CD4-positive, alpha-beta memory T cell (primary cell): ENCODE results near the gene ROBO1. TPM values are rescaled to one million over a fixed set of nuclear protein-coding genes. Genes with fewer than 3 reads are reported as not detected.

ENCODE experiments used
- CTCF ChIA-PET: fragments of 350-600 bp; sonication (Branson Sonifier 250); formaldehyde crosslinking; loops from one replicate; lab custom pipeline; 2021; ENCODE audit warnings: inconsistent platforms; ENCODE audit not compliant: partially characterized antibody; lab: Charles Lee
- POLR2A ChIA-PET: fragments of 350-600 bp; sonication (Branson Sonifier 250); formaldehyde crosslinking; loops from one replicate; lab custom pipeline; 2021; ENCODE audit not compliant: partially characterized antibody; lab: Charles Lee
- DNase-seq, 5 donors: peaks; one replicate each; pipeline versions ENCODE4 v3.0.0 to v3.0.0-alpha.2; 2020 to 2022; ENCODE audit warnings: mixed read lengths in 1 of 5
- H3K27ac ChIP-seq: one replicate; pipeline ENCODE4 v1.7.0; 2013; ENCODE audit warnings: low read depth, low read length
- H3K27me3 ChIP-seq: 2 replicates; pipeline ENCODE4 v1.7.0; 2013; ENCODE audit warnings: mild to moderate bottlenecking, low read length, moderate library complexity; ENCODE audit not compliant: insufficient read depth
- H3K36me3 ChIP-seq: 2 replicates; pipeline ENCODE4 v1.7.0; 2013; ENCODE audit warnings: mild to moderate bottlenecking, low read length, moderate library complexity; ENCODE audit not compliant: insufficient read depth
- H3K4me1 ChIP-seq: 2 replicates; pipeline ENCODE4 v1.7.0; 2013; ENCODE audit warnings: mild to moderate bottlenecking, low read length, moderate library complexity; ENCODE audit not compliant: insufficient read depth
- H3K4me3 ChIP-seq, 2 donors: one replicate each; pipeline ENCODE4 v1.7.0; 2013; ENCODE audit warnings: low read length in 2 of 2, mild to moderate bottlenecking in 1 of 2
- H3K9me3 ChIP-seq, 2 donors: one replicate each; pipeline ENCODE4 v1.7.0; 2013; ENCODE audit warnings: low read length in 2 of 2, control low read depth in 1 of 2; ENCODE audit not compliant: control insufficient read depth in 1 of 2
- H3K27ac Mint-ChIP-seq, 7 donors: one replicate each; pipeline ENCODE4 v1.8.0; 2020 to 2021; ENCODE audit warnings: mixed read lengths in 7 of 7, mild to moderate bottlenecking in 6 of 7, inconsistent platforms in 3 of 7, moderate library complexity in 3 of 7
- H3K27me3 Mint-ChIP-seq, 2 donors: one replicate each; pipeline ENCODE4 v1.8.0; 2020 to 2021; ENCODE audit warnings: mixed read lengths in 2 of 2
- H3K36me3 Mint-ChIP-seq, 2 donors: one replicate each; pipeline ENCODE4 v1.8.0; 2020 to 2021; ENCODE audit warnings: mixed read lengths in 2 of 2, inconsistent platforms in 1 of 2, mild to moderate bottlenecking in 1 of 2
- H3K4me1 Mint-ChIP-seq, 4 donors: one replicate each; pipeline ENCODE4 v1.8.0; 2020 to 2021; ENCODE audit warnings: mixed read lengths in 4 of 4, mild to moderate bottlenecking in 1 of 4
- H3K4me3 Mint-ChIP-seq, 8 donors: one replicate each; pipeline ENCODE4 v1.8.0; 2020 to 2021; ENCODE audit warnings: mixed read lengths in 8 of 8, mild to moderate bottlenecking in 7 of 8, moderate library complexity in 6 of 8, inconsistent platforms in 3 of 8
- H3K9me3 Mint-ChIP-seq, 8 donors: one replicate each; pipeline ENCODE4 v1.8.0; 2020 to 2021; ENCODE audit warnings: mixed read lengths in 8 of 8, mild to moderate bottlenecking in 5 of 8, inconsistent platforms in 3 of 8, moderate library complexity in 1 of 8
- intact Hi-C: fragments of 100-400 bp; cut with micrococcal nuclease; formaldehyde crosslinking; loops from one replicate; pipeline ENCODE4 v1.15.1; 2023
- polyA plus RNA-seq, 2 donors: library from polyadenylated mRNA; unstranded; fragments of 300-500 nt; fragmentation: Illumina TruSeq; gene quantifications; one replicate each; pipeline ENCODE4 v1.2.3, GENCODE V29; 2021
- total RNA-seq, 2 experiments: library from RNA; stranded (reverse); gene quantifications; one replicate each; pipeline ENCODE4 v1.2.3, GENCODE V29; 2021

ROBO1 gene
- total and polyA plus RNA-seq, 4 experiments from 2014 or later, result not detected

DNA sequence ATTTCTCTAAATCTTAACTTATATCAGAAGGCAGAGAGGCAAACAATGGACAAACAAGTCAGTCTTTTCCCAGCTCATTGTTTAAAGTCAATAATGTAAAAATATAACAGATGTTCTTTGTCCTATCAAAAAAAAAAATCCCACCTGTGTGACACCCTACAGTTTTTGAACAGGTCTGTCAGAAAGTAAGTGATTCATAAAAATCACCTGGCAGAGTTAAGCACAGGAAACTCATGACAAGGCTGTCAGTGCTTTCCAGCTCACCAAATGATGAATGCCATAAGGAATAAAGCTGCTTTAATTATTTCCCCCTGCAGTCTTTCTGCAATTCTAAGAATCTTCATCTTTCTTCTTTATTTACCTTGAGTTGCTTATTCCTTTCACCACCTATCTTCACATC lies 30.3 kb downstream of the ROBO1 start:
- Mint-ChIP-seq H3K27ac (no peak overlapping the region), H3K4me1 (no peaks in the 10 kb centered on the region), H3K4me3 (no peak overlapping the region), H3K36me3 (no peaks in the 10 kb centered on the region), H3K9me3 (peaks cover 3 to 46% (median 18%) of the 10 kb centered on the region in 8 donors), H3K27me3 (no peaks in the 10 kb centered on the region)
- Histone ChIP-seq H3K4me3 (no peak overlapping the region), H3K36me3 (no peaks in the 10 kb centered on the region), H3K27me3 (no peaks in the 10 kb centered on the region), H3K9me3 (no peaks in the 10 kb centered on the region), H3K4me1 (no peaks in the 10 kb centered on the region), H3K27ac (no peak overlapping the region)
- intact Hi-C loops, result no loop called here
- ChIA-PET POLR2A (no interaction called here), CTCF (no interaction called here)
- DNase-seq, result no peak

DNA sequence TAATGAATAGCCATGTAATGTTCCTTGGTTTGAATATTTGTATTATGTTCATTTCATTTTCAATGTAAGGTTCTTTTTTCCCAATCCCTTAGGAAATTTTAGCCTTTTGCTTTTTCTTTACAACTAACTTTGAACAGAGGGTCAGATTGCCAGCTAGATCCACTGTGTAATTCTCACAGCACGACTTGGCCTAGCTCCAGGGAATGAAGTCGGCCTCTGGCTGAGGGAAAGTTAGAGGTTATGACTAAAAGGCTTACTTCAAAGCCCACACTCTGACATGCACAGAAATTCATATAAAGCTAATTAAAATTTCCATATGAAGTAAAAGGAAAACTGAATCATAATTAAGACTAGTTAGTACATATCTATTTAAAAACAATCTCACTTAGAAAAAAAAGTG lies 38.7 kb downstream of the ROBO1 start:
- Mint-ChIP-seq H3K4me1 (no peaks in the 10 kb centered on the region), H3K9me3 (peaks cover 4 to 15% (median 9%) of the 10 kb centered on the region in 8 donors), H3K4me3 (no peak overlapping the region), H3K36me3 (no peaks in the 10 kb centered on the region), H3K27me3 (no peaks in the 10 kb centered on the region), H3K27ac (no peak overlapping the region)
- Histone ChIP-seq H3K27ac (no peak overlapping the region), H3K9me3 (peaks cover 0 to 6% of the 10 kb centered on the region in 2 donors), H3K36me3 (no peaks in the 10 kb centered on the region), H3K4me3 (no peak overlapping the region), H3K4me1 (no peaks in the 10 kb centered on the region), H3K27me3 (no peaks in the 10 kb centered on the region)
- intact Hi-C loops, result no loop called here
- ChIA-PET CTCF (interaction anchor here (1.7 kb wide), 1 partner anchor 9 kb away, joined by 4 read pairs; no protein-coding TSS in a partner anchor), POLR2A (no interaction called here)
- no peak for DNase-seq

DNA sequence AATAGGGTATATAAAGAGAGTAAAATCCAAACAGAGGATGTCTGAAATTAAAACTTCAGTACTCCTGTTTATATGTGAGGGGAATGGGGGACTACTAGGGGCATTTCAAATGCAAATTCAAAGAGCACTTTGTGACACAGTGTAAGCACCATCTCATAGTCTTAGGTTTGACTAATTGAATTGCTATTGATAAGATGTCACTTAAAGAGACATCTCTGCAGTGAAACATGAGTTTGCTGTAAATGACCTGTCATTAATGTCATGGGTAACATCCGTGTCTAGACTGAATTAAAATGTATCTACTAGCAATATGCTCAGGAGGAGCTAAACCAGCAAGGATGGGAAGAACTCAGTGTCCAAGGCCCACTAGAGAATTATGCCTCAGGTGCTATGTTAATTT lies 41.0 kb downstream of the ROBO1 start:
- Histone ChIP-seq H3K27ac (no peak overlapping the region), H3K36me3 (no peaks in the 10 kb centered on the region), H3K9me3 (peaks cover 0 to 6% of the 10 kb centered on the region in 2 donors), H3K4me3 (no peak overlapping the region), H3K27me3 (no peaks in the 10 kb centered on the region), H3K4me1 (no peaks in the 10 kb centered on the region)
- Mint-ChIP-seq H3K4me3 (no peak overlapping the region), H3K36me3 (no peaks in the 10 kb centered on the region), H3K4me1 (no peaks in the 10 kb centered on the region), H3K27me3 (no peaks in the 10 kb centered on the region), H3K27ac (no peak overlapping the region), H3K9me3 (peaks cover 0 to 7% (median 1%) of the 10 kb centered on the region in 8 donors)
- intact Hi-C loops, result no loop called here
- DNase-seq, result no peak
- ChIA-PET CTCF (no interaction called here), POLR2A (no interaction called here)

DNA sequence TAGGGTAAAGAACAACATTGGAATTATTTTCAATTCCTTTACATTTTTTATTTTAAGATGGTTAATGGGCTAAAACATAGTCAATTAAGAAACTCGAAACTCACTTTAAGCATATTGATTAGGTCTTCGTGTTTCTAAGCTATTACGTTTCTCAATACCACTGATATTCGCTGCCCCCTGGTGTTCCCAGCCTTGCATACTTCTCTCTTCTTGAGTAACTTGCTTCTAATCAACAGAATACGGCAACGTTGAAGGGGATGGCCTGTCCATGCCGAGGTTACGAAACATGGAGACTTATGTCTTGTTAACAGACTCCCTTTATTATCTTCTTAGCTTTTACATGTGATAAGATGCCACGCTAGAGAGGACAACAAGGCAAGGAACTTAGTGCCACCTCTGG lies 43.6 kb downstream of the ROBO1 start:
- H3K4me3 ChIP-seq, result no peak overlapping the region
- no peak for DNase-seq
- Mint-ChIP-seq H3K27ac (no peak overlapping the region), H3K27me3 (no peaks in the 10 kb centered on the region), H3K4me1 (no peaks in the 10 kb centered on the region), H3K9me3 (peaks cover 0 to 17% (median 2%) of the 10 kb centered on the region in 8 donors), H3K36me3 (no peaks in the 10 kb centered on the region), H3K4me3 (no peak overlapping the region)
- ChIA-PET CTCF (no interaction called here), POLR2A (no interaction called here)
- H3K9me3 ChIP-seq, result peaks cover 0 to 6% of the 10 kb centered on the region in 2 donors
- H3K4me1 ChIP-seq, result no peaks in the 10 kb centered on the region
- no peaks in the 10 kb centered on the region for H3K36me3 ChIP-seq
- no peaks in the 10 kb centered on the region for H3K27me3 ChIP-seq
- H3K27ac ChIP-seq, result no peak overlapping the region
- intact Hi-C loops, result no loop called here

DNA sequence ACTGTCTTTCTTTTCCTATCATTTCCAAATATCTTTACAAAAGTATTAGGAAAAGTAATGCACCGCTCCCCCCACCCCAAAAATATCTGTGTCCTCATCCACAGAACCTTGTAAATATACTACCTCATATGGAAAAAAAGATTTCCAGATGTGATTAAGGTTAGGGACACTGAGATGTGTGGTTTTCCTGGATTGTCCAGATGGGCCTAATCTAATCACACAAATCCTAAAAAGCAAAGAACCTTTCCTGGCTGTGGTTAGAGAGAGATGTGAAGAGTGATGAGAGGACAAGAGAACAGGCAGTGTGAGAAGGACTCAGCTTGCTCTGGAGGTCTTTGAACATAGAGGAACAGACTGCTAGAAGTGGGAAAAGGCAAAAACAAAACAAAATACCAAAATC lies 77.7 kb downstream of the ROBO1 start:
- H3K4me3 ChIP-seq, result no peak overlapping the region
- Mint-ChIP-seq H3K4me1 (no peaks in the 10 kb centered on the region), H3K36me3 (no peaks in the 10 kb centered on the region), H3K9me3 (peaks cover 0 to 22% (median 10%) of the 10 kb centered on the region in 8 donors), H3K27me3 (no peaks in the 10 kb centered on the region), H3K4me3 (no peak overlapping the region), H3K27ac (no peak overlapping the region)
- no peaks in the 10 kb centered on the region for H3K4me1 ChIP-seq
- H3K27ac ChIP-seq, result no peak overlapping the region
- POLR2A ChIA-PET, result no interaction called here
- DNase-seq, result no peak
- intact Hi-C loops, result no loop called here
- no peaks in the 10 kb centered on the region for H3K9me3 ChIP-seq
- no peaks in the 10 kb centered on the region for H3K36me3 ChIP-seq
- CTCF ChIA-PET, result no interaction called here
- H3K27me3 ChIP-seq, result no peaks in the 10 kb centered on the region

DNA sequence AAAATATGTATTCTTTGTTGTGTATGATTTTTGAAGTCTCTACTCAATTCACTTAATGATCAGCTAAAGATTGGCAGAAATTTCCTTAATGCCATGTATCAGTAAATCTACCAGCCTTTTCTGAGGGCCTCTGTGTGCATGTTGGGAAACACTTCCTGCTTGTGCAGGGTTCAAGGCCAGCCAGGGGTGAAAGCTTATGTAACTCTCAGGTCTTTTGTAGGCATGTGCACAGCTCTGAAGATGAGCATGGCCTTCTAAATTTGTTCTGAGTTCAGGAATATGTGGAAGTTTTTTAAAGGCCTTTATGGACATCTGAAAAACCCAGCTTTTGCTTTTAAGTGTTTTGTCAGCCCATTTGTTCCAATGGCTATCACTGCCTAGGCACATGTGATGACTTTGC lies 82.7 kb downstream of the ROBO1 start:
- H3K9me3 Mint-ChIP-seq, result peaks cover under 1 to 19% (median 7%) of the 10 kb centered on the region in 8 donors
- intact Hi-C loops, result no loop called here

DNA sequence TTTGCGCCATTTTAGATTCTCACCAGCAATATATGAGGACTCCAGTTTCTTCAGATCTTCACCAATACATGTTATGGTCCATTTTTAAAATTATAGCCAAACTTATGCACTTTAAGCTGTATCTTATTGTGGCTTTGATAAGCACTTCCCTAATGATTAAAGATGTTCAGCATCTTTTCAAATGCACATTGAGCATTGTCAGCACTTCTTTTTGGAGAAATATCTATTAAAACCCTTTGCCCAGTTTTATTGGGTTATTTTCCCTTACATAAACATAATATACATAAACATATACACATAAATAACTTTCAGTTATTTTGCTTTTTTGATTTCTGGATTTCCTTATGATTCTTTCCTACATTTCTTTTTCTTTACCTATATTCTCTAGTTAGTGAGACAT lies 83.8 kb downstream of the ROBO1 start:
- CTCF ChIA-PET, result no interaction called here
- intact Hi-C loops, result no loop called here
- Mint-ChIP-seq H3K36me3 (no peaks in the 10 kb centered on the region), H3K27me3 (no peaks in the 10 kb centered on the region), H3K4me1 (no peaks in the 10 kb centered on the region), H3K9me3 (peaks cover 0 to 20% (median 7%) of the 10 kb centered on the region in 8 donors), H3K4me3 (no peak overlapping the region), H3K27ac (no peak overlapping the region)
- no peak overlapping the region for H3K27ac ChIP-seq
- H3K27me3 ChIP-seq, result no peaks in the 10 kb centered on the region
- no peaks in the 10 kb centered on the region for H3K36me3 ChIP-seq
- H3K4me3 ChIP-seq, result no peak overlapping the region
- no peaks in the 10 kb centered on the region for H3K4me1 ChIP-seq
- H3K9me3 ChIP-seq, result no peaks in the 10 kb centered on the region
- DNase-seq, result no peak
- POLR2A ChIA-PET, result no interaction called here

More for the DNA sequence above, 82.7 kb downstream of the ROBO1 start:
- CTCF ChIA-PET, result no interaction called here
- no peaks in the 10 kb centered on the region for H3K36me3 ChIP-seq
- POLR2A ChIA-PET, result no interaction called here
- Mint-ChIP-seq H3K27me3 (no peaks in the 10 kb centered on the region), H3K36me3 (no peaks in the 10 kb centered on the region), H3K4me1 (no peaks in the 10 kb centered on the region), H3K4me3 (no peak overlapping the region), H3K27ac (no peak overlapping the region)
- H3K4me3 ChIP-seq, result no peak overlapping the region
- H3K27ac ChIP-seq, result no peak overlapping the region
- DNase-seq, result no peak
- H3K4me1 ChIP-seq, result no peaks in the 10 kb centered on the region
- no peaks in the 10 kb centered on the region for H3K9me3 ChIP-seq
- no peaks in the 10 kb centered on the region for H3K27me3 ChIP-seq

DNA sequence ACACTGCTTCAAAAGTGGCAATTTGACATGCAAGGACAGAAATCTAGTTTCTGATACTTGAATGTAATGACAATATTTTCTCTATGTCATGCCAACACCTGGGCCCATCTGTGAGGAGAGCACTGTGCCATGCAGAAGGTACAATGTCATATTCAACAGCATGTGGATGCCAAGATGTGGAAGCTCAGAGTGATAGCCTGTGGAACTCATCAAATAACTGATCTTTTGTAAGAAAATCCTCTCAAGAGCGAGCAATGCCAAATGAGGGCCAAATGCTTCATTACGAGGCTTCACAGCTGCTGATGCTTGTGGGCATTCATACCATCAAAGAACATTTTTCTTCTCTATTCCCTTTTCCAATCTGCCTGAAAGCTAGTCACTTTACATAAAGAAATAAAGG lies 95.1 kb downstream of the ROBO1 start:
- Histone ChIP-seq H3K4me3 (no peak overlapping the region), H3K27me3 (no peaks in the 10 kb centered on the region), H3K36me3 (no peaks in the 10 kb centered on the region), H3K4me1 (no peaks in the 10 kb centered on the region), H3K9me3 (no peaks in the 10 kb centered on the region), H3K27ac (no peak overlapping the region)
- Mint-ChIP-seq H3K27me3 (no peaks in the 10 kb centered on the region), H3K4me3 (no peak overlapping the region), H3K4me1 (no peaks in the 10 kb centered on the region), H3K27ac (no peak overlapping the region), H3K9me3 (peaks cover 0 to 13% (median 8%) of the 10 kb centered on the region in 8 donors), H3K36me3 (no peaks in the 10 kb centered on the region)
- ChIA-PET POLR2A (no interaction called here), CTCF (no interaction called here)
- intact Hi-C loops, result no loop called here
- DNase-seq, result no peak
